Effector CD4-positive, alpha-beta T cell (primary cell): Measurements from ENCODE around the gene CCDC192.
"Not testable (repeated sequence)": the region's sequence is repeated elsewhere in the genome, so short reads cannot be mapped to it uniquely, and the experiment has no call there.

Source experiments
- DNase-seq: peaks from one replicate; pipeline ENCODE4 v3.0.0-alpha.2; 2020

CCDC192 gene

DNA sequence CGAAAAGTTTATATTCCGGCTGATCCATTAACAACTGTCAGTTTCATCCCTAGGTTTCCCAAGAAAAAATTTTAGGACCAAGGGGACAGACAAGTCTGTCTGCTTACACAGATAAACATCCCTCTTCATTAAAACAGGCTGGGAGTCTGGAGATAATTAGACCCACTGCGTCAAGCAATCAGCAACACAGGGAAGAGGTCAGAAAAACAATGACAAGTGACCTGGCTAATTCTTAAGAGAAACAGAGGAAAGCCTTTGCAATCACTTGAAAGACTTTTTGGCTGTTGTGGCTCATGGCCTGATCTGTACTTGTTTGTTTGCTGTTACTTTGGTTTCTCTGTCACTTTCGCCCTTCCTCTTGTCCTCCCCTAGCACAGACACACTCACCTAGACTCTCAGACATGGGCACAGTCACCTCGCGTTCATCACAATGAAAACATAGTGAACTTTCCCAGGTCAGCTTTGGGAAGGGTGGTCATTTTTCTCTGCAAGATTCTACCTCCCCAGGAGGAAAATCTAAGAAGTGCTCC is 2.9 kb upstream of the CCDC192 start:
- no peak for DNase-seq

DNA sequence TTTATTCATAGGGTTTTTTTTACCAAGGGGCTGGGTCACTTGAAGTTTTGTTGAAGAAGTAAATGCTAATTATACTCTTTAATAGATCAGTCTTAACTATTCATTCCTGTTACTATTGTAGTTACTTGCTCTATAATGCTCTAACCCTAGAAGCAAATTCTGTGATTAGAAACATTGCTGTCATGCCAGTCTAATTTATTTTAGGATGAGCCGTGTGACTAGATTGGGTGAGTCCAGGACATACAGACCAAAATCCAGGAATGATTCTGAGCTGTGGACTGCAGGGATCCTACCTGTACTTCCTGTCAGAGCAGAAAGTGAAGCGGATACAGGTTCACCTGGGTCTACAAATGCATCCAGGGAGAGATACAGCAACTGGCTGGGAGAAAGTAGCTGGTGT is 757 bp upstream of the CCDC192 start:
- DNase-seq, result no peak

DNA sequence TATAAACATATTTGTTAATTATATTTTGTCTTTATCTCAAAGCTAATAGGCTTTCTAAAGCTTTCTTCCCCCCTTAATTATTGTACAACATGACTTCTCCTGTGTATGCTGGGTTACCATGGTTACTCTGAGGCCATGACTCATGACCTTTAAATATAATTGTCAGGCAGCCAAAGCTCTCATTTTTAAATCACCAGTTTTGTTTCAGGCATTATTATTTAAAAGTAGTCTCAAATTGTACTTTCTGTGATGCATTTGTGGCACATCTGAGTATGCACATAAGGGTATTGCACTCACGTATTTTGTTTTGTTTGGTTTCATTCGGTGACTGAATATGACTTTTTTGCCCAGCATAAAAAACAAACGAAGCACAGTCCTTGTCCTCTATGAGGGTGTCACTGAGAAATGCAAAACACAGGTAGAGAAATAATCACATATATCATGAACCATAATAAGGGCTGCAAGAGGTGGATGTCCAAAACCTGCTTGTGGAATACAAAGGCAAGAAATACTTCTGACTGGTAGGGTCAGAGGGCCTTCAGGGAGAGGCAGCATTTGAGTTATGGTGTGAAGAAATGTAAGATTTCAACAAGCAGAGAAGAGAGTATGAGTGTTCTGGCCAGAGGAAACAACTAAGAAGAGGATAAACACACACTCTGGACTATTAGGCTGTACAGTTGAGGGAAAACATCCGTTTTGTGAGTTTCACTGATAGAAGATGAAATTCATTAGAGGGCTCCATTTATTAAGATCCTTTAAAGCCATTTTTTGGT is 2.1 kb downstream of the CCDC192 start:
- no peak for DNase-seq

- no peak for DNase-seq
Observed at GRCh38 chr5:127706691-127707090, 3.5 kb downstream of the CCDC192 start.

GRCh38 chr5:127707209-127707608 is 4.0 kb downstream of the CCDC192 start:
- DNase-seq, result no peak

- not testable (repeated sequence) for DNase-seq
Observed at GRCh38 chr5:127713083-127713482, 9.9 kb downstream of the CCDC192 start.

DNA sequence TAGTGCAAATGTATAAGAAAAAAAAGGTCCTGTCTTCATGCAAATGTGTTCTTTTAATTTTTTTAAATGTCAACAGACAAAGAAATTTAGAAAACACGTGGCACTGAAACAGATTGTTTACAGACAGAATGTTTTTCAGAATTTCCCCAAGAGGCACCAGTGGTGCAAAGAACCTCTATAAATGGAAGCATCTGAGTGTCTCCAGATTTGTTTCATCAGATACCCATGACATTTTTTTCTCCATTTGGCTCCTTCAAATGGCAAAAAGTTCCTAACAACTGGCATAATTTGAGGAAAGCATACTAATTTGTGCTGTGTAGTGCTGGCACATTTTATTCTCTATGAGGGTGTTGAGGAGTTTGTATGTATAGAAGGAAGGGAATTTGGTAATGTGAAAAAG is 15.0 kb downstream of the CCDC192 start:
- no peak for DNase-seq

DNA sequence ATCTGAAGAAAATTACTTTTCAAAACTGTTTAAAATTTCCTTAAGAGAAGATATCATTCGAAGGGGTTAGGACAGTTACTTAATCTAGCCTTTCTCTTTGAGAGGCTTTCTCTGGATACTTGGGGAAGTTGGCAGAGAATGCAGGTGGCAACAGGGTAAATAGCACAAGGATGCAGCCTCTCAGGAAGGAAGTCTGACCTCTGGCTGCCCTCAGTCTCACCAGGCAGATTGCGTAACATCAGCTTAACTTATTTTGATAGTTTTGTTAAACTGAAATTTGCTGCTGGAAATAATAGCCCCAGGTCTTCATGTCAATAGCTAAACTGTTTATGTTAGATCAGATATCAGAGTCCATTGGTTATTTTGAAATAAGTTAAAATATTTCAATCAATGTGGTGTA is 20.4 kb downstream of the CCDC192 start:
- DNase-seq, result no peak

DNA sequence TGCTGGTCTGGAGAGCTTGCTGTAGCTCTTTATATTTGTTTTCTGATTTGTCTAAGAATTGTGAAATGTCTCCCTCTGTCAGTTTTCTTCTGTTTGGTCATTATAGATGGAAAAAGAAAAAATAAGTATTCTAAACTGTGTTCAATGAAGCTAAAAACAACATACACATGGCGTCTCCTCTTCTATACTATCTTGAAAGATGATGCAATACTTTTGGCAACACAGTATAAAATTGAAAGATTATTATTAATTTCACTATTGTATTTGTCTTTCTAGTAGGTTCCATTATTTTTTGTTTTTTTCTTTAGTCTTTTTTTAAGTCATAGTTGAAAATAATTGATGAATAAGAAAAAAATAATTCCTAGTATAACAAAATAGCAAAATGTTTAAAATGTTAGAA is 22.5 kb downstream of the CCDC192 start:
- no peak for DNase-seq

GRCh38 chr5:127732963-127733362 is 29.8 kb downstream of the CCDC192 start:
- DNase-seq, result no peak

DNA sequence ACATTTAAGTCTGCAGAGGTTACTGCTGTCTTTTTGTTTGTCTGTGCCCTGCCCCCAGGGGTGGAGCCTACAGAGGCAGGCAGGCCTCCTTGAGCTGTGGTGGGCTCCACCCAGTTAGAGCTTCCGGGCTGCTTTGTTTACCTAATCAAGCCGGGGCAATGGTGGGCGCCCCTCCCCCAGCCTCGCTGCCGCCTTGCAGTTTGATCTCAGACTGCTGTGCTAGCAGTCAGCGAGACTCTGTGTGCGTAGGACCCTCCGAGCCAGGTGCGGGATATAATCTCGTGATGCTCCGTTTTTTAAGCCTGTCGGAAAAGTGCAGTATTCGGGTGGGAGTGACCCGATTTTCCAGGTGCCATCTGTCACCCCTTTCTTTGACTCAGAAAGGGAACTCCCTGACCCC is 36.2 kb downstream of the CCDC192 start:
- DNase-seq, result not testable (repeated sequence)

- no peak for DNase-seq
Observed at GRCh38 chr5:127739807-127740384, 36.7 kb downstream of the CCDC192 start.

GRCh38 chr5:127741412-127741811 is 38.2 kb downstream of the CCDC192 start:
- no peak for DNase-seq

- no peak for DNase-seq
Observed at GRCh38 chr5:127744241-127744640, 41.0 kb downstream of the CCDC192 start.

- no peak for DNase-seq
Observed at GRCh38 chr5:127746756-127747155, 43.6 kb downstream of the CCDC192 start.

DNA sequence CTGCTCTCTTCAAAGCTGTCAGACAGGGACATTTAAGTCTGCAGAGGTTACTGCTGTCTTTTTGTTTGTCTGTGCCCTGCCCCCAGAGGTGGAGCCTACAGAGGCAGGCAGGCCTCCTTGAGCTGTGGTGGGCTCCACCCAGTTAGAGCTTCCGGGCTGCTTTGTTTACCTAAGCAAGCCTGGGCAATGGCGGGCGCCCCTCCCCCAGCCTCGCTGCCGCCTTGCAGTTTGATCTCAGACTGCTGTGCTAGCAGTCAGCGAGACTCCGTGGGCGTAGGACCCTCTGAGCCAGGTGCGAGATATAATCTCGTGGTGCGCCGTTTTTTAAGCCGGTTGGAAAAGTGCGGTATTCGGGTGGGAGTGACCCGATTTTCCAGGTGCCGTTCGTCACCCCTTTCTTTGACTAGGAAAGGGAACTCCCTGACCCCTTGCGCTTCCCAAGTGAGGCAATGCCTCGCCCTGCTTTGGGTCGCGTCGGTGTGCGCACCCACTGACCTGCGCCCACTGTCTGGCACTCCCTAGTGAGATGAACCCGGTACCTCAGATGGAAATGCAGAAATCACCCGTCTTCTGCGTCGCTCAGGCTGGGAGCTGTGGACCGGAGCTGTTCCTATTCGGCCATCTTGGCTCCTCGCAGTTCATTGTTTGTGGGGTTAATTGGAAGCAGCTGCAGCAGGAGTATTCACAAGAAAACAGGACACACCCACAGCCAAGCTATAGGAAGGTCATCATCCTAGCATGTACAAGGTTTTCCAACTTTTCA is 49.5 kb downstream of the CCDC192 start:
- not testable (repeated sequence) for DNase-seq

- DNase-seq, result no peak
Observed at GRCh38 chr5:127754259-127754658, 51.1 kb downstream of the CCDC192 start.

DNA sequence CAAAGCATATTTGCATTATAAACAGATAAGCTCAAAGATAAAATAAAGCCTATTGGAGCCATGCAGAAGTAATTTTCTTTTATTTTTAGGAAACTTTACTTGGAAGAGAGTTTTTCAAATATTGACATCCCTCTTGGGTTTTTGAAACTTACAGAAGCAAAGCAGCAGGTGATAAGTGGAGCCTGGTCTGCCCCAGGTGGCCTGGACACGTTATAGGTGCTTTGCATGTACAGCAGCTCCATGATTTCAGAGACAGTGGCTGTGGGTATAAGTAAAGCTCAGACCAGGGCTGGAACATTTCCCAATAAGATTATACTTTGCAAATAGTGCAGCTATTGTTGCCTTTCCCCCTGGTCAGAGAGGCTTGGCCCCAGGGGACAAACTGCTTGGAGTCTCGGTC is 51.5 kb downstream of the CCDC192 start:
- DNase-seq, result no peak

DNA sequence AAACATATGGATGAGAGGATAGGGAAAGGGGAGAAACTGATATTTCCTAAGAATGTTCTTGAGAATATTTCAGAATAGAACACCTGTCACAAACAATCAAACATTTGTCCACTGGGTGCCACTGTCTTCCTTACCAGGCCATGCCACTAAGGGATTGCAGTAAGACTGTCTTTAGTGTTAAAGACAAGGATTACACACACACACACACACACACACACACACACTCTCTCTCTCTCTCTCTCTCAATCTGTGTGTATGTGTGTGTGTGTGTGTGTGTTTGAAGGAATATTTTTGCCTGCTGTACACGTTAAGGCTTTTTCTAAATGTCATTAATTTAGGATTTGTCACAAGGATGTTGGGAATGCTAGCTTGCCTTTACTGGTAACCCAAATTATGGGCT is 54.4 kb downstream of the CCDC192 start:
- DNase-seq, result no peak

DNA sequence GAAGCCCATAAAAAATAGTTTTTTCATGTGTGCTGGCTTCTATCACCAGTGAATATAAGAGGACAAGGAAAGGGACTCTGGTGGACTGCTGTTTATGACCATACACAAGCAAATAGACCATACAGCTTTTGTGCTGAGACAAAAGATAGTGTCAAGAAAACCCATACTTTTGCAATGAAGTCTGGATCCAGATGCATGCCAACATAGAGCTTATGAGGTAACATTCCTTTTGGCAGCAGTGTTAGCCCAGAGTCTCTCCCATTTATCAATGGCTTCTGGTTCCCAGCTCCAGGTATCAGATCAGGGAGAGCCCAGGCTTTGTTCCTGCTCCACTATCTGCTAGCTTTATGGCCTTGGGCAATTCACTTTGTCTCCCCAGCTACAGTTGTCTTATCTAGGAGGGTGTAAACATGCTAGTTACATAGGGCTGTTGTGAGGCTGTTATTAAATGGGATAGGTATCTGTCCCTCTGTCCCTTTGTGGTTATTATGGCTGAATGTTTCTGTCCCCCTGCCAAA is 55.6 kb downstream of the CCDC192 start:
- DNase-seq, result no peak

DNA sequence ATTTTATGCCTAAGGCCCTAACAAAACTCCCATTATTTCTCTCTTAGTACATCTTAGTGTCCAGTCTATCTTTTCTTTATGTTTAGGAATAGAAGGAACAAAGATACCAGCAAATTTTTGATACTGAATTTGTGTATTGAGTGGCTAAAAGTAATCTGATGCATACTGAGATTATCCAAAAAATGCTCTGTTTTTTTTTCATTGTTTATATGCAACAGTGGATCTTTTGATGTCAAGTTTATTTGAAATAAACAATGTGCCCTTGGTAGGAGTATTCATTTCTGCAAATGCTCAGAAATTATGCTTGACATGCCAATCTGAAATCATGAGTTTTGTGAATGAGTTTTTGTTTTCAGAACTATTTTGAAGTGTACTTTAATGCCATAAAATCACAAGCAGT is 58.7 kb downstream of the CCDC192 start:
- DNase-seq, result no peak

- no peak for DNase-seq
Observed at GRCh38 chr5:127762412-127762811, 59.2 kb downstream of the CCDC192 start.

- no peak for DNase-seq
Observed at GRCh38 chr5:127766676-127767335, 63.6 kb downstream of the CCDC192 start.
